Lung (tissue), 12 donors: Measurements from ENCODE around the gene TNS3. TPM values are rescaled to one million over a fixed set of nuclear protein-coding genes. Genes with fewer than 3 reads are reported as not detected.

Experiments used
- ATAC-seq: fragments of 200-7000 bp; cut with Tn5 transposase; one replicate; pipeline ENCODE4 v1.9.1; 2020; ENCODE audit warnings: moderate number of reproducible peaks; ENCODE audit not compliant: insufficient read depth, low FRiP score
- DNase-seq, 3 donors: peaks; one replicate each; pipeline ENCODE4 v3.0.0-alpha.2; 2013 to 2017
- H3K27ac ChIP-seq, 2 donors: one replicate each; pipeline ENCODE4 v1.5.1; 2013; ENCODE audit warnings: mild to moderate bottlenecking in 2 of 2, moderate library complexity in 2 of 2, control low read depth in 1 of 2, inconsistent platforms in 1 of 2, low read depth in 1 of 2, low read length in 1 of 2
- H3K27me3 ChIP-seq, 3 donors: one replicate each; pipeline ENCODE4 v1.5.1; 2013; ENCODE audit warnings: low read length in 2 of 3; ENCODE audit not compliant: control insufficient read depth in 3 of 3, insufficient read depth in 3 of 3
- H3K36me3 ChIP-seq, 4 donors: one replicate each; pipeline ENCODE4 v1.5.1; 2013; ENCODE audit warnings: low read length in 4 of 4, mild to moderate bottlenecking in 1 of 4, moderate library complexity in 1 of 4; ENCODE audit not compliant: control insufficient read depth in 4 of 4, insufficient read depth in 4 of 4
- H3K4me1 ChIP-seq, 5 donors: one replicate each; pipeline ENCODE4 v1.5.1; 2013; ENCODE audit warnings: low read length in 5 of 5, mild to moderate bottlenecking in 2 of 5, moderate library complexity in 1 of 5; ENCODE audit not compliant: control insufficient read depth in 5 of 5, insufficient read depth in 5 of 5
- H3K4me3 ChIP-seq: one replicate; pipeline ENCODE4 v1.5.1; 2013; ENCODE audit warnings: mild to moderate bottlenecking, control low read depth, moderate library complexity
- H3K9ac ChIP-seq, 2 donors: one replicate each; pipeline ENCODE4 v1.5.1; 2013; ENCODE audit warnings: low read length in 2 of 2, control low read depth in 1 of 2; ENCODE audit not compliant: insufficient read depth in 1 of 2
- H3K9me3 ChIP-seq, 4 donors: one replicate each; pipeline ENCODE4 v1.5.1; 2013; ENCODE audit warnings: low read length in 3 of 4, mild to moderate bottlenecking in 1 of 4, moderate library complexity in 1 of 4; ENCODE audit not compliant: control insufficient read depth in 4 of 4, insufficient read depth in 3 of 4
- CTCF ChIP-seq: IDR thresholded peaks from 2 replicates; pipeline ENCODE4 v1.5.1; 2012; ENCODE audit warnings: mild to moderate bottlenecking; ENCODE audit errors: control extremely low read depth, extremely low read depth
- WGBS, 2 donors: extraction: QIAGEN DNeasy Blood & Tissue Kit; methylation state at CpG; one replicate each; pipeline ENCODE4 v1.1.7; 2013; 5-methylcytosine and 5-hydroxymethylcytosine counted together
- polyA plus RNA-seq, 2 donors: library from polyadenylated mRNA; stranded (reverse); fragments of 200-250 nt; gene quantifications; one replicate each; pipeline ENCODE4 v1.2.1, GENCODE V29; 2013
- total RNA-seq, 2 donors: library from RNA; depleted of rRNA in 1 of 2; stranded (reverse); fragments of >200 nt in 1 of 2; gene quantifications; one replicate each; pipeline ENCODE4 v1.2.1, GENCODE V29; 2014 to 2021
- donor health status: control.
- donor health status: control.
- donor health status: Bipolar disorder and iron deficiency.
- donor health status: healthy.
- donor health status: DM: yes; HTN: yes; CAD: no.

TNS3 gene
- total and polyA plus RNA-seq, 4 donors: 23.8 to 140 (median 85.7) TPM

DNA sequence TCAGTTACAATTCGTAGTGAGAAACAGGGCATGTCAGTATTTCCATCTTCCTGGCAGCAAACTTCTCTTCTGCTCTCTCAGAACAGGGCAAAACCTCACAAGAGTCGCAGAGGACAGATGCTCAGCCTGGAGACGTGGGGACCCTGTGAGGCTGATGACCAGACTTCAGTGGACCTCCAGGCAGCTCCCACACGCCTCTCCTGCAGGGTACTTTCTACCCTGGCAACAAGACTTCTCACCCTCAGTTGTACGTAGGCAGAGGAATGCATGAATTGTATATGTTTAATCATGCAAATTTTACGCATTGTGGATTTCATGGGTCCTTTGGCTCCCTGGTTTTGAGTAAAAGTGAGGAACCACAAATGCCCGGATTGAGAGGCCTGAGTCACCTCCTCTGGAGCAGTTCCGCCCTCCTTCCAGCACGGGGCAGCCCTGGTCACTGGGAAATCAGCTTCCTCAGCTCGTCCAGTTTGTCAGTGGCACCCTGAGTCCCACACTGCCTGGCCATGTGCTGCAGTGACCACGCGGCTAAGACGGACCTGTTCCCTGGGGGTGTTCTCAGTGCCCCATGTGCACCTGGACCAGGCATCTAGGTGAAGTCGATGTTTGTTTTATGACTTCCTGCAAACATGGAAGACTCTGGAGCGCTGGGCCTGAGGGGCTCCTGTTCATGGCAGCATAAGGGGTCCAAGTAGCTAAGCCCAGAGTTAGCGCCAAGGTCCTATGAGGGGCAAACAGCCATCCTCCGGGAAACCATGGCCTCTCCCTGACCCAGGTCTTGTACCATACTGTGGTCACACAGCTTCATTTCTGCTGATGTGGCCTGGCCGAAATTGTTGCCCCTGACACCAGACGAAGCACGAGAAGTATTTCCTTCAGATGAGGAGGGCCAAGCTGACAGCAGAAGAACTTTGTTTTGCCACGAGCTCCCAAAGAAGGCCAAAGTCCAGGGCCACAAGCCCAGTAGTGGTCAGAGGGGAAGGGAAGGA lies 165.1 kb downstream of the TNS3 start:
- no peak overlapping the region for H3K9ac ChIP-seq
- DNase-seq: no peak
- H3K4me3 ChIP-seq: no peak overlapping the region
- WGBS, 2 donors: 89 to 93% methylated on average over 21 of the region's 21 CpGs
- no peak for TF ChIP-seq CTCF
- peaks cover 0 to 59% (median 37%) of the 10 kb centered on the region in 4 donors for H3K36me3 ChIP-seq
- H3K27ac ChIP-seq: no peak overlapping the region
- no peak for ATAC-seq
- H3K27me3 ChIP-seq: no peaks in the 10 kb centered on the region
- H3K4me1 ChIP-seq: peaks cover 0 to 19% (median 5%) of the 10 kb centered on the region in 5 donors
- no peaks in the 10 kb centered on the region for H3K9me3 ChIP-seq

DNA sequence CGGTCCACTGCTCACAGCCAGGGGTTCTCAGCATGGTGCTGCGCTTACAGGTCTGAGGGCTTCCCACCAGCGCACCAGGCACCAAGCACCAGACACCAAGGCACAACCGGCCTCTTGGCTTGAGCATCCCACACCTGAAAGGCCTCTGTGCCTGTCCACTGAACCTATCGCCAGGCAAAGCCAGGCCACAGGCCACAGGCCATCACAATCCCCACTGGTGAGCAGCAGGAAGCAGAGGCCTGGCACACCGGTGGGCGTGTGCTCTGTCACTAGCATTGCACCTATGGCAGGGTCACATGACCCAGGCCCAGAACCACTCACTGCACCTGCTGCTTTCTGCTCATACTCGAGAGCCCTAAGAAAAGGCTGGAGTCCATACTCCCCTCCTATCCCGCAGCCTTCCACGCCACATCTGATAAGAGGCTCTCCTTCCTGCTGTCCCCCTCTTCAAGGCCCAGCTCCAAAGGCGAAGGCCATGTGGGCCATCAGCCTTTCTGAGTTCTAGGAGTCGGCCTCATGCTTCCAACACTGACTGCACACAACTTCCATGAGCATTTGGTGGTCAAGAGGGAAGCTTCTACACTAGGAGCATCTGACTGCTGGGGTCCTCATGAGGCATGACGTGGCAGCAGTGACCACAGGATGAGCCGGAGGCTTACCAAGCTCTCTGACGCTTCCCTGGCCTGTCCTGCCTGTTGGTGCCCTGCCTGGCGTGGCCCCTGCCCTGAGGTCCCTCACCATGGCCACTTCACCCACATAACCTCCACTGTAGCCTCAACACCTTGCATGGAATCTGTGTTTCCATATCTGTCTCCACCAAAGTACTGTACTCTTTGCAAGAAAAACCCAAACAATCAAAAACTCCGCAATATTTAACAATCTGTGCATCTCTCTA lies 166.3 kb downstream of the TNS3 start:
- peaks cover 0 to 10% (median 5%) of the 10 kb centered on the region in 5 donors for H3K4me1 ChIP-seq
- no peak overlapping the region for H3K27ac ChIP-seq
- TF ChIP-seq CTCF: no peak
- H3K27me3 ChIP-seq: no peaks in the 10 kb centered on the region
- WGBS, 2 donors: 94 to 96% methylated on average over 17 of the region's 17 CpGs
- H3K9me3 ChIP-seq: no peaks in the 10 kb centered on the region
- DNase-seq: no peak
- peaks cover 0 to 52% (median 40%) of the 10 kb centered on the region in 4 donors for H3K36me3 ChIP-seq
- no peak for ATAC-seq
- H3K9ac ChIP-seq: no peak overlapping the region
- H3K4me3 ChIP-seq: no peak overlapping the region

GRCh38 chr7:47414342-47415317 lies 167.3 kb downstream of the TNS3 start:
- H3K4me1 ChIP-seq: peaks cover 0 to 10% (median 5%) of the 10 kb centered on the region in 5 donors
- 95% methylated on average over 17 of the region's 17 CpGs for WGBS, 2 donors

More at GRCh38 chr7:47414342-47415317, 167.3 kb downstream of the TNS3 start:
- Histone ChIP-seq H3K27me3 (no peaks in the 10 kb centered on the region), H3K36me3 (peaks cover 0 to 51% (median 41%) of the 10 kb centered on the region in 4 donors), H3K9ac (no peak overlapping the region), H3K27ac (no peak overlapping the region), H3K9me3 (no peaks in the 10 kb centered on the region), H3K4me3 (no peak overlapping the region)
- no peak for TF ChIP-seq CTCF
- ATAC-seq: no peak
- no peak for DNase-seq
